ENCODE measurements around the gene BAHCC1.

- TF ChIP-seq POLR2A (IDR thresholded peaks at IDR 0.05; ENCODE audit: low read length) = no peak
- TF ChIP-seq GATA1 (IDR thresholded peaks at IDR 0.05; ENCODE audit: low read depth, low read length) = no peak
Observed at GRCh38 chr17:81479175-81480071, 84.2 kb downstream of the BAHCC1 start.
